Measurements from ENCODE around the gene VAMP8.
A peak's percentile ranks its signal among the peaks of the same experiment; 100 is the strongest.

- TF ChIP-seq JUND (IDR thresholded peaks at IDR 0.05) (no peak), TAF1 (conservative IDR thresholded peaks at IDR 0.05) (no peak), CTCF (IDR thresholded peaks at IDR 0.05; ENCODE audit: low read depth, low read length, missing input control) (no peak), MAX (IDR thresholded peaks at IDR 0.05) (no peak), YY1 (IDR thresholded peaks at IDR 0.05) (no peak), HNF4G (IDR thresholded peaks at IDR 0.05) (no peak), RAD21 (IDR thresholded peaks at IDR 0.05) (no peak), RXRA (IDR thresholded peaks at IDR 0.05) (peak in 1 of 2 donors; percentile 18)
These were observed 6.4 kb downstream of the VAMP8 start for GRCh38 chr2:85583667-85584353.
